ENCODE data around the gene GPR31.

The GPR31 gene

GRCh38 chr6:167137081-167137480, 20.7 kb downstream of the GPR31 start:
- Histone ChIP-seq H3K9me3 (ENCODE audit: control insufficient read depth, insufficient read depth, low read depth, low read length) (no peaks in the 10 kb centered on the region), H3K4me1 (ENCODE audit: control insufficient read depth, insufficient read depth, low read length) (peaks cover 4% of the 10 kb centered on the region; the same call in 1 of the 2 replicates), H3K9ac (ENCODE audit: low read length) (no peak overlapping the region), H3K27me3 (ENCODE audit: control insufficient read depth, insufficient read depth, low read length) (no peaks in the 10 kb centered on the region), H3K36me3 (ENCODE audit: control insufficient read depth, insufficient read depth, low read length) (no peaks in the 10 kb centered on the region), H3K4me3 (ENCODE audit: low read depth, low read length) (no peak overlapping the region), H3K27ac (ENCODE audit: low read depth, low read length) (no peak overlapping the region)

GRCh38 chr6:167136376-167136775, 21.4 kb downstream of the GPR31 start:
- Histone ChIP-seq H3K9me3 (ENCODE audit: control insufficient read depth, insufficient read depth, low read depth, low read length) (no peaks in the 10 kb centered on the region), H3K9ac (ENCODE audit: low read length) (no peak overlapping the region), H3K4me3 (ENCODE audit: low read depth, low read length) (no peak overlapping the region), H3K27ac (ENCODE audit: low read depth, low read length) (no peak overlapping the region), H3K4me1 (ENCODE audit: control insufficient read depth, insufficient read depth, low read length) (peaks cover 4% of the 10 kb centered on the region; the same call in 1 of the 2 replicates), H3K27me3 (ENCODE audit: control insufficient read depth, insufficient read depth, low read length) (no peaks in the 10 kb centered on the region), H3K36me3 (ENCODE audit: control insufficient read depth, insufficient read depth, low read length) (no peaks in the 10 kb centered on the region)

- no peaks in the 10 kb centered on the region for H3K36me3 ChIP-seq (ENCODE audit: control insufficient read depth, insufficient read depth, low read length)
- H3K27ac ChIP-seq (ENCODE audit: low read depth, low read length): no peak overlapping the region
- no peak overlapping the region for H3K9ac ChIP-seq (ENCODE audit: low read length)
- H3K9me3 ChIP-seq (ENCODE audit: control insufficient read depth, insufficient read depth, low read depth, low read length): no peaks in the 10 kb centered on the region
- no peaks in the 10 kb centered on the region for H3K4me1 ChIP-seq (ENCODE audit: control insufficient read depth, insufficient read depth, low read length)
- H3K4me3 ChIP-seq (ENCODE audit: low read depth, low read length): no peak overlapping the region
- no peaks in the 10 kb centered on the region for H3K27me3 ChIP-seq (ENCODE audit: control insufficient read depth, insufficient read depth, low read length)
These were observed 23.1 kb downstream of the GPR31 start for GRCh38 chr6:167134448-167135328.

GRCh38 chr6:167130712-167131684, 26.8 kb downstream of the GPR31 start:
- Histone ChIP-seq H3K36me3 (ENCODE audit: control insufficient read depth, insufficient read depth, low read length) (no peaks in the 10 kb centered on the region), H3K9ac (ENCODE audit: low read length) (no peak overlapping the region), H3K4me3 (ENCODE audit: low read depth, low read length) (no peak overlapping the region), H3K9me3 (ENCODE audit: control insufficient read depth, insufficient read depth, low read depth, low read length) (no peaks in the 10 kb centered on the region), H3K4me1 (ENCODE audit: control insufficient read depth, insufficient read depth, low read length) (no peaks in the 10 kb centered on the region), H3K27me3 (ENCODE audit: control insufficient read depth, insufficient read depth, low read length) (no peaks in the 10 kb centered on the region), H3K27ac (ENCODE audit: low read depth, low read length) (no peak overlapping the region)

- no peaks in the 10 kb centered on the region for H3K4me1 ChIP-seq (ENCODE audit: control insufficient read depth, insufficient read depth, low read length)
- H3K36me3 ChIP-seq (ENCODE audit: control insufficient read depth, insufficient read depth, low read length): no peaks in the 10 kb centered on the region
- no peak overlapping the region for H3K4me3 ChIP-seq (ENCODE audit: low read depth, low read length)
- H3K9ac ChIP-seq (ENCODE audit: low read length): no peak overlapping the region
- H3K9me3 ChIP-seq (ENCODE audit: control insufficient read depth, insufficient read depth, low read depth, low read length): no peaks in the 10 kb centered on the region
- H3K27me3 ChIP-seq (ENCODE audit: control insufficient read depth, insufficient read depth, low read length): no peaks in the 10 kb centered on the region
- H3K27ac ChIP-seq (ENCODE audit: low read depth, low read length): no peak overlapping the region
These were observed 27.6 kb downstream of the GPR31 start for GRCh38 chr6:167130008-167130677.

- Histone ChIP-seq H3K4me1 (ENCODE audit: control insufficient read depth, insufficient read depth, low read length) (no peaks in the 10 kb centered on the region), H3K9ac (ENCODE audit: low read length) (no peak overlapping the region), H3K27me3 (ENCODE audit: control insufficient read depth, insufficient read depth, low read length) (no peaks in the 10 kb centered on the region), H3K9me3 (ENCODE audit: control insufficient read depth, insufficient read depth, low read depth, low read length) (no peaks in the 10 kb centered on the region), H3K4me3 (ENCODE audit: low read depth, low read length) (no peak overlapping the region), H3K27ac (ENCODE audit: low read depth, low read length) (no peak overlapping the region), H3K36me3 (ENCODE audit: control insufficient read depth, insufficient read depth, low read length) (no peaks in the 10 kb centered on the region)
These were observed 28.2 kb downstream of the GPR31 start for GRCh38 chr6:167129562-167129961.

GRCh38 chr6:167129159-167129558, 28.6 kb downstream of the GPR31 start:
- H3K27ac ChIP-seq (ENCODE audit: low read depth, low read length): no peak overlapping the region
- no peaks in the 10 kb centered on the region for H3K4me1 ChIP-seq (ENCODE audit: control insufficient read depth, insufficient read depth, low read length)
- H3K9ac ChIP-seq (ENCODE audit: low read length): no peak overlapping the region
- H3K36me3 ChIP-seq (ENCODE audit: control insufficient read depth, insufficient read depth, low read length): no peaks in the 10 kb centered on the region
- H3K4me3 ChIP-seq (ENCODE audit: low read depth, low read length): no peak overlapping the region
- H3K27me3 ChIP-seq (ENCODE audit: control insufficient read depth, insufficient read depth, low read length): no peaks in the 10 kb centered on the region
- no peaks in the 10 kb centered on the region for H3K9me3 ChIP-seq (ENCODE audit: control insufficient read depth, insufficient read depth, low read depth, low read length)

- no peak overlapping the region for H3K4me3 ChIP-seq (ENCODE audit: low read depth, low read length)
- H3K9ac ChIP-seq (ENCODE audit: low read length): no peak overlapping the region
- no peak overlapping the region for H3K27ac ChIP-seq (ENCODE audit: low read depth, low read length)
- H3K9me3 ChIP-seq (ENCODE audit: control insufficient read depth, insufficient read depth, low read depth, low read length): no peaks in the 10 kb centered on the region
- H3K27me3 ChIP-seq (ENCODE audit: control insufficient read depth, insufficient read depth, low read length): no peaks in the 10 kb centered on the region
- no peaks in the 10 kb centered on the region for H3K4me1 ChIP-seq (ENCODE audit: control insufficient read depth, insufficient read depth, low read length)
- H3K36me3 ChIP-seq (ENCODE audit: control insufficient read depth, insufficient read depth, low read length): no peaks in the 10 kb centered on the region
These were observed 29.8 kb downstream of the GPR31 start for GRCh38 chr6:167127785-167128531.

GRCh38 chr6:167125855-167126349, 31.9 kb downstream of the GPR31 start:
- Histone ChIP-seq H3K9ac (ENCODE audit: low read length) (no peak overlapping the region), H3K27me3 (ENCODE audit: control insufficient read depth, insufficient read depth, low read length) (no peaks in the 10 kb centered on the region), H3K4me3 (ENCODE audit: low read depth, low read length) (no peak overlapping the region), H3K9me3 (ENCODE audit: control insufficient read depth, insufficient read depth, low read depth, low read length) (peaks cover 2% of the 10 kb centered on the region; the same call in 1 of the 2 replicates), H3K36me3 (ENCODE audit: control insufficient read depth, insufficient read depth, low read length) (no peaks in the 10 kb centered on the region), H3K27ac (ENCODE audit: low read depth, low read length) (no peak overlapping the region), H3K4me1 (ENCODE audit: control insufficient read depth, insufficient read depth, low read length) (no peaks in the 10 kb centered on the region)

GRCh38 chr6:167125410-167125809, 32.4 kb downstream of the GPR31 start:
- Histone ChIP-seq H3K4me3 (ENCODE audit: low read depth, low read length) (no peak overlapping the region), H3K27ac (ENCODE audit: low read depth, low read length) (no peak overlapping the region), H3K9ac (ENCODE audit: low read length) (no peak overlapping the region), H3K36me3 (ENCODE audit: control insufficient read depth, insufficient read depth, low read length) (no peaks in the 10 kb centered on the region), H3K9me3 (ENCODE audit: control insufficient read depth, insufficient read depth, low read depth, low read length) (peaks cover 4% of the 10 kb centered on the region), H3K4me1 (ENCODE audit: control insufficient read depth, insufficient read depth, low read length) (no peaks in the 10 kb centered on the region), H3K27me3 (ENCODE audit: control insufficient read depth, insufficient read depth, low read length) (no peaks in the 10 kb centered on the region)
